Midbrain (tissue), 1 donor: ENCODE measurements around the gene TMEM72.
"Not testable (repeated sequence)": the region's sequence is repeated elsewhere in the genome, so short reads cannot be mapped to it uniquely, and the experiment has no call there.

Experiments
- DNase-seq: peaks from one replicate; lab custom pipeline; 2025; lab: John Stamatoyannopoulos, UW

Gene TMEM72

GRCh38 chr10:44911081-44911540, at the start of gene TMEM72:
TSS of gene TMEM72 (plus strand) at chr10:44911337. CDS start at chr10:44911513, 176 bp downstream.
- no peak for DNase-seq

- no peak for DNase-seq
Observed at GRCh38 chr10:44862006-44862751, 49.0 kb upstream of the TMEM72 start.

- DNase-seq, result no peak
Observed at GRCh38 chr10:44862924-44863323, 48.2 kb upstream of the TMEM72 start.

- DNase-seq, result no peak
Observed at GRCh38 chr10:44863344-44864047, 47.6 kb upstream of the TMEM72 start.

- no peak for DNase-seq
Observed at GRCh38 chr10:44864051-44864450, 47.1 kb upstream of the TMEM72 start.

- peak; percentile 92 for DNase-seq
Observed at GRCh38 chr10:44864637-44865288, 46.4 kb upstream of the TMEM72 start.

GRCh38 chr10:44865289-44865671, 45.9 kb upstream of the TMEM72 start:
- DNase-seq, result no peak

- DNase-seq, result not testable (repeated sequence)
Observed at GRCh38 chr10:44866367-44866766, 44.8 kb upstream of the TMEM72 start.

GRCh38 chr10:44870031-44870430, 41.1 kb upstream of the TMEM72 start:
- no peak for DNase-seq

GRCh38 chr10:44873160-44873559, 38.0 kb upstream of the TMEM72 start:
- DNase-seq, result no peak

GRCh38 chr10:44874166-44874565, 37.0 kb upstream of the TMEM72 start:
- peak; percentile 37 for DNase-seq

- peak; percentile 92 for DNase-seq
Observed at GRCh38 chr10:44878706-44879530, 32.2 kb upstream of the TMEM72 start.

- DNase-seq, result no peak
Observed at GRCh38 chr10:44879531-44879899, 31.6 kb upstream of the TMEM72 start.

GRCh38 chr10:44880090-44880715, 30.9 kb upstream of the TMEM72 start:
- DNase-seq, result no peak

GRCh38 chr10:44881649-44882048, 29.5 kb upstream of the TMEM72 start:
- no peak for DNase-seq

GRCh38 chr10:44882166-44882720, 28.9 kb upstream of the TMEM72 start:
- DNase-seq, result no peak

GRCh38 chr10:44883593-44884331, 27.4 kb upstream of the TMEM72 start:
- no peak for DNase-seq

- DNase-seq, result no peak
Observed at GRCh38 chr10:44885710-44886109, 25.4 kb upstream of the TMEM72 start.

- no peak for DNase-seq
Observed at GRCh38 chr10:44886966-44887365, 24.2 kb upstream of the TMEM72 start.

- no peak for DNase-seq
Observed at GRCh38 chr10:44888886-44889285, 22.3 kb upstream of the TMEM72 start.
